Endothelial cell of umbilical vein (primary cell): ENCODE data around the gene CECR2. TPM values are rescaled to one million over a fixed set of nuclear protein-coding genes. Genes with fewer than 3 reads are reported as not detected.

ENCODE experiments used
- BruUV-seq: library from RNA; stranded (reverse); fragments of 400-500 nt; replicated peaks from 2 replicates; lab custom pipeline; 2021; lab: Mats Ljungman, UMichigan
- CTCF ChIA-PET: fragments of 300-600, 350-600 bp; sonication (Branson Sonifier 250); formaldehyde crosslinking; loops from one replicate; lab custom pipeline; 2021; ENCODE audit warnings: antibody characterized with exemption, inconsistent platforms; lab: Charles Lee
- POLR2A ChIA-PET: fragments of 300-600, 350-600 bp; sonication (Branson Sonifier 250); formaldehyde crosslinking; loops from one replicate; lab custom pipeline; 2021; ENCODE audit warnings: antibody characterized with exemption, inconsistent platforms; lab: Charles Lee
- DNase-seq: peaks from one replicate; pipeline ENCODE4 v3.0.0-alpha.2; 2011; ENCODE audit warnings: low read depth, low spot score
- FAIRE-seq: peaks from 2 replicates; lab custom pipeline; 2011; peaks lifted over from hg19 to GRCh38; lab: Jason Lieb, UNC
- H2AFZ ChIP-seq: 2 replicates; pipeline ENCODE4 v1.6.0; 2012; ENCODE audit warnings: low read depth, low read length, control low read depth, inconsistent platforms
- H3K27ac ChIP-seq: 2 replicates; pipeline ENCODE4 v1.5.1; 2011; ENCODE audit warnings: low read depth, mild to moderate bottlenecking, control low read depth, low read length, moderate library complexity; ENCODE audit not compliant: insufficient read depth
- H3K27me3 ChIP-seq, 2 experiments: 2 replicates each; pipeline versions ENCODE4 v1.6.0 to v1.6.1; 2011; ENCODE audit warnings: low read length in 2 of 2, mixed read lengths in 1 of 2; ENCODE audit not compliant: control insufficient read depth in 2 of 2, insufficient read depth in 2 of 2
- H3K36me3 ChIP-seq, 2 experiments: 2 replicates in 1 of 2; 3 replicates in 1 of 2; pipeline ENCODE4 v1.5.1; 2011; ENCODE audit warnings: low read length in 2 of 2, mild to moderate bottlenecking in 1 of 2, moderate library complexity in 1 of 2; ENCODE audit not compliant: control insufficient read depth in 2 of 2, insufficient read depth in 2 of 2; ENCODE audit errors: extremely low read depth in 1 of 2
- H3K4me1 ChIP-seq: 3 replicates; pipeline ENCODE4 v1.5.1; 2011; ENCODE audit warnings: mild to moderate bottlenecking, low read length; ENCODE audit not compliant: control insufficient read depth, insufficient read depth; ENCODE audit errors: extremely low read depth
- H3K4me2 ChIP-seq: 2 replicates; pipeline ENCODE4 v1.6.1; 2011; ENCODE audit warnings: low read length, control low read depth, mixed read lengths; ENCODE audit not compliant: insufficient read depth
- H3K4me3 ChIP-seq, 3 experiments: fragments of 200-600 bp in 1 of 3; sonication (generic), shearing (Covaris generic) in 1 of 3; replicated peaks in 1 of 3; 2 replicates each; pipeline ENCODE4 v1.5.1; 2011 to 2016; ENCODE audit warnings: control low read depth in 3 of 3, low read length in 3 of 3, mild to moderate bottlenecking in 2 of 3, inconsistent platforms in 1 of 3, low read depth in 1 of 3, moderate library complexity in 1 of 3; ENCODE audit not compliant: insufficient read depth in 1 of 3
- H3K79me2 ChIP-seq: 2 replicates; pipeline ENCODE4 v1.6.0; 2012; ENCODE audit warnings: low read length, inconsistent platforms; ENCODE audit not compliant: control insufficient read depth, insufficient read depth
- H3K9ac ChIP-seq: replicated peaks from 2 replicates; pipeline ENCODE3; 2011; ENCODE audit warnings: low read length, control low read depth; ENCODE audit not compliant: insufficient read depth; ENCODE audit errors: extremely low read depth
- H3K9me1 ChIP-seq: replicated peaks from 3 replicates; pipeline ENCODE4 v1.6.0; 2011; ENCODE audit warnings: mild to moderate bottlenecking, low read length; ENCODE audit not compliant: control insufficient read depth, insufficient read depth; ENCODE audit errors: extremely low read depth
- H3K9me3 ChIP-seq: replicated peaks from 2 replicates; pipeline ENCODE4 v1.5.1; 2012; ENCODE audit warnings: low read length, inconsistent platforms; ENCODE audit not compliant: control insufficient read depth, insufficient read depth
- H4K20me1 ChIP-seq: replicated peaks from 2 replicates; pipeline ENCODE3; 2011; ENCODE audit warnings: mild to moderate bottlenecking, low read length; ENCODE audit not compliant: control insufficient read depth, insufficient read depth; ENCODE audit errors: extremely low read depth
- EZH2 ChIP-seq: IDR thresholded peaks from 2 replicates; pipeline ENCODE4 v1.6.1; 2012; ENCODE audit warnings: borderline replicate concordance, low read depth, mild to moderate bottlenecking, moderate library complexity, low read length, inconsistent platforms; ENCODE audit not compliant: severe bottlenecking
- FOS ChIP-seq: IDR thresholded peaks from 2 replicates; pipeline ENCODE4 v1.6.1; 2011; ENCODE audit warnings: mild to moderate bottlenecking, low read length, moderate library complexity, borderline replicate concordance; ENCODE audit not compliant: insufficient read depth
- GATA2 ChIP-seq: IDR thresholded peaks from 2 replicates; pipeline ENCODE4 v1.7.0; 2011; ENCODE audit warnings: low read depth, mild to moderate bottlenecking, moderate library complexity, mixed read lengths, low read length; ENCODE audit not compliant: insufficient read length, insufficient read depth
- JUN ChIP-seq: IDR thresholded peaks from 2 replicates; pipeline ENCODE4 v1.6.1; 2011; ENCODE audit warnings: borderline replicate concordance, low read depth; ENCODE audit not compliant: insufficient read length, insufficient read depth
- MYC ChIP-seq: IDR thresholded peaks from one replicate; pipeline ENCODE4 v1.6.1; 2011; ENCODE audit warnings: mild to moderate bottlenecking, low read depth, low read length
- POLR2A ChIP-seq: IDR thresholded peaks from 2 replicates; pipeline ENCODE4 v1.6.1; 2012; ENCODE audit warnings: low read depth, mild to moderate bottlenecking, control low read depth, low read length
- POLR2AphosphoS5 ChIP-seq: IDR thresholded peaks from 2 replicates; pipeline ENCODE4 v1.6.1; 2012; ENCODE audit warnings: low read depth, mild to moderate bottlenecking, control low read depth, low read length, moderate library complexity; ENCODE audit not compliant: insufficient read depth
- dilution Hi-C: fragments of 300-500 bp; cut with MboI; formaldehyde crosslinking; loops from one replicate; pipeline ENCODE4 v1.15.0; 2019; ENCODE audit warnings: low sequenced_read_pairs; ENCODE audit not compliant: extremely low pct_ligation_motif_present
- intact Hi-C: fragments of 100-400 bp; cut with micrococcal nuclease; formaldehyde crosslinking; loops from one replicate; pipeline ENCODE4 v1.10.0; 2022
- polyA plus RNA-seq, 4 experiments: library from polyadenylated mRNA; depleted of rRNA in 3 of 4; stranded (reverse) in 3 of 4; unstranded in 1 of 4; fragments of >200 nt; gene quantifications; 2 replicates each; pipeline versions ENCODE4 v1.2.1 to v1.2.3, GENCODE V29; 2011 to 2012; ENCODE audit warnings: missing spikeins in 1 of 4
- total RNA-seq: library from RNA; stranded (reverse); gene quantifications from 2 replicates; pipeline ENCODE4 v1.2.3, GENCODE V29; 2021
- TF ChIP-seq, protein P1 (sequence below), 2 donors: IDR thresholded peaks; 1 replicate in 1 of 2; 2 replicates in 1 of 2; pipeline ENCODE4 v1.5.1; 2011; ENCODE audit warnings: low read length in 2 of 2, mild to moderate bottlenecking in 2 of 2, moderate library complexity in 2 of 2, control low read depth in 1 of 2, inconsistent platforms in 1 of 2, low read depth in 1 of 2; ENCODE audit not compliant: insufficient read depth in 1 of 2; ENCODE audit errors: extremely low read depth in 1 of 2
- TF ChIP-seq, protein P2 (sequence below): IDR thresholded peaks from 2 replicates; pipeline ENCODE4 v1.6.1; 2011; ENCODE audit not compliant: insufficient read depth, insufficient read length

The CECR2 gene
- total and polyA plus RNA-seq, 2 donors (not counting 3 experiments of a cell fraction or from before 2014, with no cell fraction given): 0.01 TPM; not detected in 1

DNA sequence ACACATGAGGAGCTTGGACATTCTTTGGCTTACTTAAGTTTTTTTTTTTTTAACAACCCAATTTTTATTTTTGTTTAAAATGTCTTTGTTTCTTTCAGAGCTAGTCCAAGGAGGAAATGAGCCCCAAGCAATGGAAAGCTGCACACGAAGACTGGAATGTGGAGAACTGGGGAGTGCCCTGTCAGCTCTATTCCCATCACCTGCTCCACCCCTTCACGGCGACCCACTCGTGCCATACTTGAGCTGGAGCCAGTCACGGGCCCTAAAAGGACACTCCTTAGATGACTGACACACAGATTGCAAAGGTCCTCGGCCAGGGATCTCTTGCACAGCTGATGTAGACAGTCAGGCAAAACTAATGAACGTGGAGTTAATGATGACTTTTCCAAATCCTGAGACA, 183.5 kb downstream of the CECR2 start:
- POLR2A ChIA-PET: no interaction called here
- DNase-seq: no peak
- no peak overlapping the region for H3K9ac ChIP-seq
- H3K9me1 ChIP-seq: no peaks in the 10 kb centered on the region
- H3K4me3 ChIP-seq: no peak overlapping the region
- dilution Hi-C loops (no loop called here), intact Hi-C loops (loop anchor here (10.0 kb wide), 1 partner anchor 152 kb away; no protein-coding TSS in a partner anchor)
- no peaks in the 10 kb centered on the region for H3K79me2 ChIP-seq
- H3K36me3 ChIP-seq: no peaks in the 10 kb centered on the region
- no peaks in the 10 kb centered on the region for H3K9me3 ChIP-seq
- no peak overlapping the region for H3K4me2 ChIP-seq
- no peak overlapping the region for H3K27ac ChIP-seq
- CTCF ChIA-PET: interaction anchor here (0.6 to 1.4 kb wide), 2 partner anchors 9 to 246 kb away, joined by 3 read pairs; no protein-coding TSS in a partner anchor
- TF ChIP-seq, protein P1, sequence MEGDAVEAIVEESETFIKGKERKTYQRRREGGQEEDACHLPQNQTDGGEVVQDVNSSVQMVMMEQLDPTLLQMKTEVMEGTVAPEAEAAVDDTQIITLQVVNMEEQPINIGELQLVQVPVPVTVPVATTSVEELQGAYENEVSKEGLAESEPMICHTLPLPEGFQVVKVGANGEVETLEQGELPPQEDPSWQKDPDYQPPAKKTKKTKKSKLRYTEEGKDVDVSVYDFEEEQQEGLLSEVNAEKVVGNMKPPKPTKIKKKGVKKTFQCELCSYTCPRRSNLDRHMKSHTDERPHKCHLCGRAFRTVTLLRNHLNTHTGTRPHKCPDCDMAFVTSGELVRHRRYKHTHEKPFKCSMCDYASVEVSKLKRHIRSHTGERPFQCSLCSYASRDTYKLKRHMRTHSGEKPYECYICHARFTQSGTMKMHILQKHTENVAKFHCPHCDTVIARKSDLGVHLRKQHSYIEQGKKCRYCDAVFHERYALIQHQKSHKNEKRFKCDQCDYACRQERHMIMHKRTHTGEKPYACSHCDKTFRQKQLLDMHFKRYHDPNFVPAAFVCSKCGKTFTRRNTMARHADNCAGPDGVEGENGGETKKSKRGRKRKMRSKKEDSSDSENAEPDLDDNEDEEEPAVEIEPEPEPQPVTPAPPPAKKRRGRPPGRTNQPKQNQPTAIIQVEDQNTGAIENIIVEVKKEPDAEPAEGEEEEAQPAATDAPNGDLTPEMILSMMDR (IDR thresholded peaks at IDR 0.05; ENCODE audit: extremely low read depth in 1 of 2, insufficient read depth in 1 of 2, low read depth in 1 of 2, low read length in 2 of 2): no peak
- TF ChIP-seq GATA2 (no peak), FOS (no peak), MYC (no peak), JUN (no peak), EZH2 (no peak), POLR2AphosphoS5 (no peak), POLR2A (no peak)
- TF ChIP-seq, protein P2, sequence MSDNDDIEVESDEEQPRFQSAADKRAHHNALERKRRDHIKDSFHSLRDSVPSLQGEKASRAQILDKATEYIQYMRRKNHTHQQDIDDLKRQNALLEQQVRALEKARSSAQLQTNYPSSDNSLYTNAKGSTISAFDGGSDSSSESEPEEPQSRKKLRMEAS: no peak
- BruUV-seq: no TSS peak
- H4K20me1 ChIP-seq: no peaks in the 10 kb centered on the region
- no peaks in the 10 kb centered on the region for H3K4me1 ChIP-seq
- peaks cover 3 to 4% of the 10 kb centered on the region in 2 experiments for H3K27me3 ChIP-seq
- H2AFZ ChIP-seq: no peak overlapping the region
- no peak for FAIRE-seq
